A204.1 (cell line): ENCODE results near the gene LINC00237.

Experiments
- FAIRE-seq: peaks from 2 replicates; lab custom pipeline; 2012; peaks lifted over from hg19 to GRCh38; lab: Jason Lieb, UNC

LINC00237 gene

GRCh38 chr20:21106171-21107017, at the start of gene LINC00237:
LINC00237 (minus strand) TSS chr20:21106358.
- FAIRE-seq: no peak

- no peak for FAIRE-seq
These were observed 49.1 kb upstream of the LINC00237 start for GRCh38 chr20:21155268-21155667.

- no peak for FAIRE-seq
These were observed 48.5 kb upstream of the LINC00237 start for GRCh38 chr20:21154692-21155091.

GRCh38 chr20:21151791-21152190, 45.6 kb upstream of the LINC00237 start:
- no peak for FAIRE-seq

GRCh38 chr20:21149344-21149743, 43.2 kb upstream of the LINC00237 start:
- no peak for FAIRE-seq

- FAIRE-seq: no peak
These were observed 41.4 kb upstream of the LINC00237 start for GRCh38 chr20:21147593-21147992.

GRCh38 chr20:21146215-21146614, 40.1 kb upstream of the LINC00237 start:
- FAIRE-seq: no peak

- FAIRE-seq: peak; percentile 57
These were observed 39.3 kb upstream of the LINC00237 start for GRCh38 chr20:21145424-21145823.

GRCh38 chr20:21143194-21143890, 37.2 kb upstream of the LINC00237 start:
- no peak for FAIRE-seq

GRCh38 chr20:21141825-21142224, 35.7 kb upstream of the LINC00237 start:
- FAIRE-seq: no peak

- FAIRE-seq: no peak
These were observed 33.9 kb upstream of the LINC00237 start for GRCh38 chr20:21139881-21140566.

GRCh38 chr20:21137078-21137477, 30.9 kb upstream of the LINC00237 start:
- no peak for FAIRE-seq

- FAIRE-seq: no peak
These were observed 30.0 kb upstream of the LINC00237 start for GRCh38 chr20:21136015-21136732.

GRCh38 chr20:21134883-21135493, 28.8 kb upstream of the LINC00237 start:
- FAIRE-seq: no peak

- no peak for FAIRE-seq
These were observed 27.9 kb upstream of the LINC00237 start for GRCh38 chr20:21133917-21134622.

- FAIRE-seq: no peak
These were observed 27.2 kb upstream of the LINC00237 start for GRCh38 chr20:21133404-21133803.

- no peak for FAIRE-seq
These were observed 23.7 kb upstream of the LINC00237 start for GRCh38 chr20:21129861-21130260.

- FAIRE-seq: no peak
These were observed 21.2 kb upstream of the LINC00237 start for GRCh38 chr20:21127201-21127981.

GRCh38 chr20:21126581-21126870, 20.4 kb upstream of the LINC00237 start:
- FAIRE-seq: no peak

- FAIRE-seq: no peak
These were observed 19.9 kb upstream of the LINC00237 start, which contains the start of gene KIZ for GRCh38 chr20:21125849-21126580. KIZ (plus strand) TSS chr20:21126082; CDS start chr20:21126116, 34 bp downstream.
